Activated CD4-positive, alpha-beta T cell treated with anti-CD3 and anti-CD28 coated beads, Interleukin-2, amount 50 U/mL, for 24 hours (primary cell): ENCODE results near the gene SLAIN2.
A peak's percentile ranks its signal among the peaks of the same experiment; 100 is the strongest.

Experiments used
- DNase-seq, 2 donors: peaks; one replicate each; pipeline ENCODE4 v3.0.0-alpha.2; 2020; ENCODE audit warnings: low read depth in 1 of 2, low spot score in 1 of 2

SLAIN2 gene

GRCh38 chr4:48334236-48334635 lies 7.1 kb upstream of the SLAIN2 start:
- no peak for DNase-seq

GRCh38 chr4:48334900-48335384 lies 6.4 kb upstream of the SLAIN2 start:
- no peak for DNase-seq

GRCh38 chr4:48336146-48336870 lies 5.0 kb upstream of the SLAIN2 start:
- no peak for DNase-seq

DNA sequence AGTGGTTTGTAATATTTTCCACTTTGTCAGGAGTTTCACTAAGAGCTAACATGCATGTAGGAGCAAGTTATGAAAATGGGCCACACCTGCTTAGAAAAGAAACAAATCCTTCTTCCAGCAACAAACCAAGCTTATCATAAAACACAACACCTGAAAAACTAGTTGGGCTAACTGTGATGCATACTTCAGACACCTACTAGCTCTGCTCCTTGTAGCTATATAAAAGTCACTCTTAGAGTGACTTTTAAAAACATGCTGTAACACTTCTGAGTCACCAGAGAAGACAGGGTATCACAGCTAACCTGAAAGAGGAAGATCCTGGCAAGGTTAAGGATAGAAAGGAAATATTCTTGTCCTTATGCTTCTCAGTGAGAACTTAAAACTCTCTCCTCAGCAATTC lies 3.6 kb upstream of the SLAIN2 start:
- DNase-seq: no peak

DNA sequence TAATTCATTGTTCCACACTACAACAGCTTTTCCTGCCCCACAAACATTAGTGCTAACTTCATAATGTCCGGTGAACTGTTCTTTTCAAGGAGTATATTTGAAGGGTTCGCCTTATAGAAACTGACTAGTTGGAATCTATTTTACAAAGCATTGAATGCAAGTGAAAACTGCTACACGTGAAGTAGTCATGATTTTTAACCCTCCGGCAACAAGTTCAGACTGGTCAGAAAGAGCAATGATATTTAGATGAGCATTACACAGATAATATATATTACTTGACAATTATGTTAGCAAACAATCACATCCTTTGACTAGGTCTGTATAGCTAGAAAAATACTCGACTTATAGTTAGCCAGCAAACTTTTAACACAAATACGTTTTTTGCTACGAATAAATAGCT lies 1.7 kb upstream of the SLAIN2 start:
- DNase-seq: no peak

- peak in 1 of 2 donors; percentile 6 for DNase-seq
Measured at GRCh38 chr4:48340276-48340964, 909 bp upstream of the SLAIN2 start.

GRCh38 chr4:48341776-48342605 lies 662 bp downstream of the SLAIN2 start:
- DNase-seq: peak; percentile 9 to 16

DNA sequence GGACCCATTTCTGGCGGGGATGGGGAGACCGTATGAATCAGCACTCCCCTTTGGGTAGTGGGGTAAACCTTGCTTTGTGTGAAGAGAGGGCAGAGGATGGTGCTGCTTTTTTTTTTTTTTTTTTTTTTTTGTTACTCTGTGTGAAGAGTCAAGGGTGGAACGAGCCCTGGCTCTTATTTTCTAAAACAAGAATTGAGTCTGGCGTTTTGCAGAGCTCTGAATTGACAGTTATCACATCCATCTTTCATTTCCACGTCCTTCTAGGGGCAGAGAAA lies 1.2 kb downstream of the SLAIN2 start:
- DNase-seq: no peak

- DNase-seq: no peak
Measured at GRCh38 chr4:48343035-48343434, 1.7 kb downstream of the SLAIN2 start.

DNA sequence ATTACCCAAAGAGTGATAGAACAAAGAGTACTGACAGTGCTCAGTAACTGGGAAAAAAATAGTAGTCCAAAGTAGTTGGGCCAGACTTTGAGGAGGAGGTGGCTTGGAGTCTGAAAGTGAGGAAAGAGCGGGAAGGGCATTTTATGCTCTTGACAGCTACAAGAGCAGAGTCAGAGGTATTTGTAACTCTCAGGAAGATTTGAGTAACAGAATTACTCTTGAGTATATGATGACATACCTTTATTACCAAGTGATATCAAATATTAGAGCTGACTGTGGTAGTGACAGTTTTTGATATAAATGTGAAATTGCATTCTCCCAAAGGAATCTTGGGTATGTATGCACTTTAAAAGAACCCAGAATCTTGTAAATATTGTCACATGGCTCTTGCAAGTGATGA lies 2.2 kb downstream of the SLAIN2 start:
- no peak for DNase-seq

DNA sequence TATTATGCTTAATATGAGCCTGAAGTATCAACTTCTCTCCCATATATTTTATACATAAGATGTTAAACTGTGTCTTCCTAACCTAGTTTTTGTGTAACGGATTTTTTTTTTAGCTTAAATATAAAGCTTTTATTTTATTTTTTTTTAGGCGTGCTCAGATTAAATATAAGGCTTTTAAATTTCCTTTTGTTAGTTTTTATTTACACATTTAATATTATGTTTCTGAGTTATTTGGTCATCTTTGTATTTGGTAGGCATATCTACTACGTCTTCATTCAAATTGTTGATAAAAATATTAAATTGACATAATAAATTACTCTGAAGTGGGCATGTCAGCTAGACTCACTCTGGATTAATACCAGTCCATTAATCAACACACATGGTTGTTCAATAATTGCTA lies 4.2 kb downstream of the SLAIN2 start:
- DNase-seq: no peak

DNA sequence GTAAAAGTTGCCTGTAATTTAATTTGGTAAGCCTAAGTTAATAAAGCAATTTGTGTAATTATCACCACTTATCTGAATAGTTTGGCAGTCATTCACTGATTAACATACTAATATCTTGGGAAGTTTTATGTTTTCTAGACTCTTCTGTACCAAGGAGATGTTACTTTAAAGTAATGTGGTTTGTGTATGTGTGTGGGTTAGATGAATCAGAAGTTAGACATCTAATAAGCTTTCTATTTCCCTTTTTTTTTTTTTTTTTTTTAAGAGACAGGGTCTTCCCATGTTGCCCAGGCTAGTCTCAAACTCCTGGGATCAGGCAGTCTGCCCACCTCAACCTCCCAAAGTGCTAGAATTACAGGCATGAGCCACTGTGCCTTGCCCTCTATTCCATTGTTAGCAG lies 5.3 kb downstream of the SLAIN2 start:
- DNase-seq: no peak

DNA sequence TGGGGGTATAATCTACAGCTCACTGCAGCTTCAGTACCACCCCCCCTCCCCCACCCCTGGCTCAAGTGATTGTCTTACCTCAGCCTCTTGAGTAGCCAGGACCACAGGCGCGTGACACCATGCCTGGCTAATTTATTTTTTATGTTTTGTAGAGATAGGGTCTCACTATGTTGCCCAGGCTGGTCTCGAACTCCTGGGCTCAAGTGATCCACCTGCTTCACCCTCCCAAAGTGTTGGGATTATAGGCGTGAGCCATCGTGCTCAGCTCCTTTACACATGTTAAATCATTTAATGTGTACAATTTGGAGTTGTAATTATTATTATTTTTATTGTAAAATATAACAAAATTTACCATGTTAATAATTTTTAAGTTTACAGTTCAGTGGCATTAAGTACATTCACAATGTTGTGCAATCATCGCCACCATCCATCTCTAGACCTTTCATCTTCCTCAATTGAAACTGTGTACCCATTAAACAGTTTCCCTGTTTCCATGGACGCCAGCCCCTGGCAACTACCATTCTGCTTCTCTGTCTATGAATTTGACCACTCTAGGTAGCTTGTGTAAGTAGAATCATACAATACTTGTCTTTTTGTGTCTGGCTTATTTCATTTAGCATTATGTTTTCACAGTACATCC lies 6.1 kb downstream of the SLAIN2 start:
- no peak for DNase-seq

- DNase-seq: no peak
Measured at GRCh38 chr4:48350871-48351270, 9.5 kb downstream of the SLAIN2 start.

DNA sequence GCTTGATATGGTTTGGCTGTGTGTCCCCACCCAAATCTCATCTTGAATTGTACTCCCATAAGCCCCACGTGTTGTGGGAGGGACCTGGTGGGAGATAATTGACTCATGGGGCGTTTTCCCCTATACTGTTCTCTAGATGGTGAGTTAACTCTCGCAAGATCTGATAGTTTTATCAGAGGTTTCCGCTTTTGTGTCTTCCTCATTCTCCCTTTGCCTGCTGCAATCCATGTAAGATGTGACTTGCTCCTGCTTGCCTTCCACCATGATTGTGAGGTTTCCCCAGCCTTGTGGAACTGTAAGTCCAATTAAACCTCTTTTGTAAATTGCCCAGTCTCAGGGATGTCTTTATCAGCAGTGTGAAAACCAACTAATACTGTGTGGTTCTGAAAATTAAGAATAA lies 11.5 kb downstream of the SLAIN2 start:
- DNase-seq: no peak

DNA sequence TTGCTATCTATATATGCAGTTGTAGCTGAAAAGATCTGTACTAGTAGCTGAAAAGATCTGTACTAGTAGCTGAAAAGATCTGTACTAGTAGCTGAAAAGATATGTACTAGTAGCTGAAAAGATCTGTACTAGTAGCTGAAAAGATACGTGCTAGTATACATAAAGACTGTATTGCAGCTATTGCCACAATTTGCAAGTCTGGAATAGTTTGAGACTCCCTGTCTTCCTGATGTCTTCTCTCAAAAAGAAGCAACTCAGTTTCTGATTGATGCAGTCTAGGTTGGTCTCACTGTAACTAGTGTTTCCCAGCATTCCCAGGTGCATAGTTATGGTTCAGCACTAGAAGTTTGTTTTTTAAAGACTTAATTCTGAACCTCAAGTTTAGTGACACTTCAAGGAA lies 15.0 kb downstream of the SLAIN2 start:
- DNase-seq: no peak

GRCh38 chr4:48360285-48361011 lies 19.1 kb downstream of the SLAIN2 start:
- no peak for DNase-seq

DNA sequence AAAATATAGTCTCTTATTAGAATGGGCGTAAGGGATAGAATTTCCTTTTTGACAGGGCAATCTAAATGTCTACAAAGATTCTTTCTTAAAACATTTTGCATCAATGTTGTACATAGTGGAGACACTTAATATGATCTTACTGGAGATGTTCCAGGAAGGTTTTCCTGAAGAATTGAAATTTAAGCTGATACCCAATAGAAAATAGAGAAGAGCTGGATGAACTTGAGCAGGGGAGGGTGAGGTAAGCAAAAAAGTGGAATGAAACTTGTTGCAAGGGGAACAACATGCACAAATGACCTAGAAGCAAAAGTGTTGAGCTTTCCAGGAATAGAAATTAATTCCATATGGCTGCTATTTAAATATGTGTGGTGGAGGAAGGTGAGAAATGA lies 19.7 kb downstream of the SLAIN2 start:
- DNase-seq: no peak

DNA sequence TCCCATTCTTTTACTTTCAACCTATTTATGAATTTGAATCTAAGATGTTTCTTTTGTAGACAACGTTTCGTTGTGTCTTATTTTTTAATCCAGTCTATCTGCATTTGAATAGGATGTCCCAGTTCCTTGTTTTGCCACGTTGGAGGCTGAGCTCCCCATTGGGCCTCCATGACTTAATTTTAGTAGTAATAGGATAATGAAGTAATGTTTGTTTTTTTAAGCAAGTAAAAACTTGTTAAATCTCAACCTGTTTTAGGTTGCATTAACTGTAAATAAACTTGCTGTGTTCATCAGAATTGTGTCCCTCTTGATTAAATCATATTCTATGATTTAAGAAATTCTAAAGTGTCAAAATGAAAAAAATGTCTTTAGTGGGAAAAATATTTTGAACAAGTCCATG lies 25.3 kb downstream of the SLAIN2 start:
- no peak for DNase-seq

DNA sequence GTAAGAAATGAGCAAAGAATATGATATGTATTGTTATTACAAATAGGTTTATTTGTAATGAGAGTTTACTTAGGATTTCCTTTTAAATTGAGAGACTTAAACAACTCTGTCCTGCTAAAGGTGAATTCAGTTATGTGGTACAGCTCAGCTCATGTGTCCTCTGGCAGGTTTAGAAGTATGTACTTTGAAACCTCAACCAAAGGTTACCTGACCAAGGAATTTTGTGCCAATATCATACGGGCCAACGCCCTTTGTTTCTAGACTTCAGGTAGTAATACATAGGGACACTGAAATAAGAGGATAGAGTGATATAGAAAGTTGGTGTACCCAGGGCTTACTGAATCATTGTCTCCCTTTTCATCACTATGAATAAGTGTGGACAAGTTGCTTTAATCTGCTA lies 25.7 kb downstream of the SLAIN2 start:
- no peak for DNase-seq

DNA sequence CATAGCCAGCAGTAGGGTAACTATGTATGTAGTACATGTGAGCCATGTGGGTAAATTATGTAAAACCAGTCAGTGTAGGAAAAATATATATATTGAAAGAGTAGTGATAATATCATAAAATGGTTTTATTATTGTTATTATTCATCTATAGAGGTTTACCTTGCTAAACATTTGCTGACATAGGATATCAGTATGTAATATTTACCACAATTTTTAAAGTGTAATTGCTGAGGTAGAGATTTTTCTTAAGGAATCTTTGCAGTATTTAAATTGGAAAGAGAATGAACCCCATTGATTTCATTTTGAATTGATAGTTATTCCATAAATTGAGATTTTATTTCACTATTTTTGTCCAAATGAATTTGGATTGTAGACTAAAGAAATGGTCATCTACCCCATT lies 27.1 kb downstream of the SLAIN2 start:
- no peak for DNase-seq
